Stimulated activated CD4-positive, alpha-beta T cell treated with anti-CD3 and anti-CD28 coated beads, Interleukin-15, amount 100 ng/mL, for 24 hours (primary cell): ENCODE results near the gene SGF29.
"Not testable (repeated sequence)": the region's sequence is repeated elsewhere in the genome, so short reads cannot be mapped to it uniquely, and the experiment has no call there.

Source experiments
- DNase-seq: peaks from one replicate; pipeline ENCODE4 v3.0.0-alpha.2; 2020

SGF29 gene

DNA sequence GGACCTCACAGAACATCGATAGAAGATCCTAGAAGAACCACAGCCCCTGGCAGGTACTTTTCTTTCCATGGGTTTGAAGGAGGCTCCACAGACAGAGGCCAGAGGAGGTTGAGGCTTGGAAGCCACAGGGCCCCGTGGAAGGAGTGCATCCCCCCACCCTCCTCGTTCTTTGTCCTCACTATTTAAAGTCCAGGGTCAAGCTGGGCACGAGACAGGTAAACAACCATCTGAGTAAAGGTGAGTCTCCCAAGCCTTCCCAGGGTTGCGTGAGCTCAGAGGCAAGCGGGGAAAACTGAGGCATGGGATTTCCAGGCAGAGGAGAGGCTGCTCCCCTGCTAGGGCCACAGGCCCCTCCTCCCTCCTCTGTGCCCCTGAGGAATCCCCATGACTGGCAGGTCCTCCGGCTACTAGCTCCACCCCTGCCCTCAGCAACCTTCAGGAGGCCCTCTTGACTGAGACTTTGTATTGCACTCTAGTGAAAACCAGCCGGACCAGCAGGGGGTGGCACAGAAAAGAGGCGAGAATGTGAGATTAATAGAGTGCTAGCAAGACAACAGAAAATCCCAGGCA lies 44.1 kb downstream of the SGF29 start:
- DNase-seq = no peak

DNA sequence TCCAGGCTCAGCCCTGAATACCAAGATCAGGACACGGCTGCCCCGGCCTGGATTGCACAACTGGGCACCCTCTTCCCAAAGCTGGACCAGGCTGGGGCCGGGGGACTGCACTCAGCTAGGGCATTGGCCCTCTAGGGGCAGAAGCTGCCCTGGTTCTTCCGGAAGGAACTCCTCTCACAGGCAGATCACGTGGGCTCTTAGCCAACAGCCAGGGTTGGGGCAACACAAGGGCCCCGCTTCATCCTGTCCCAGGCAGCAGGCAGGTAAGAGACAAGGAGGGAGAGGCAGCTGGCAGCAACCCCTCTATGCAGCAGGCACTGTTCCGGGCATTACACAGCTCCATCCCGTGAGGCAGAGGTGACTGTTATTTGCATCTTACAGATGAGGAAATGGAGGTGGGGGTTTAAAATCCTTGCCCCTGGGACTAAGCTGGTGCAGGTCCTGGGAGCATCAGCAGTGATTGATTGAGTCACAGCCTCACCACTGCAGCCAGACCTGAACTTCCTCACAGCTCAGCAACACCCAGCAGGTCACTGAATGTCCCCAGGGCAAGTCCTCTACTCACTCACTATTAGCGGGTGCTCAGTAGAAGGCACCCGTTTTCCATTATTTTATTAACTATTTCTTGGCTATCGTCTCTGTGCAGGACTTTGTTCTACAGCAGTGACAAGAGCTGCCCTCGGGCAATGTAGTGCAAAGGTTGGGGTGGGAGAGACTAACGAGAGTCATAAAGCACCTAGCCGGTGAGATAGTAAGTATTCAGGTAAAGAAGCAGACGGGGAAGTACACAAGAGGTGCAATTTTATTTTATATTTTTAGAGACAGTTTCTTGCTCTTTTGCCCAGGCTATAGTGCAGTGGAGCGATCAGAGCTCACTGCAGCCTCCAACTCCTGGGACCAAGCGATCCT lies 45.9 kb downstream of the SGF29 start:
- not testable (repeated sequence) for DNase-seq

DNA sequence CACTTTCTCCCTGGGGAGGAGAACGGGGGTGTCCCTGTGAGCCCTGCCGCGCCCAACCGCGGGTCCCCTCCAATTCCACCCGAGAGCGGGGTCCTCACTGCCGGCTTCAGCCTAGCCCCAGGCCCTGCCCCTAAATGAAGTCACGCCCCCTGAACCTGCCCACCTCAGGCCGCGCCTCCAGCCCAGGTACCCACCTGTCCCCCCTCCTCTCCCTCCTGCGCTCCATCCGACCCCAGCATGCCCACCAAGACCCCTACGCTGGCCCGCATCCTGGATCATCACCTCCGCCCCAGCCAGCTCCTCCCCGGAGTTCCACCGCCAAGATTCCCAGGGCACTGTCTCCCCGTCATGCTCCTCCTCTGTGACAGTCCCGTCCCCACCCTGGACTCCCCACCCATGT lies 47.2 kb downstream of the SGF29 start:
- DNase-seq = not testable (repeated sequence)

DNA sequence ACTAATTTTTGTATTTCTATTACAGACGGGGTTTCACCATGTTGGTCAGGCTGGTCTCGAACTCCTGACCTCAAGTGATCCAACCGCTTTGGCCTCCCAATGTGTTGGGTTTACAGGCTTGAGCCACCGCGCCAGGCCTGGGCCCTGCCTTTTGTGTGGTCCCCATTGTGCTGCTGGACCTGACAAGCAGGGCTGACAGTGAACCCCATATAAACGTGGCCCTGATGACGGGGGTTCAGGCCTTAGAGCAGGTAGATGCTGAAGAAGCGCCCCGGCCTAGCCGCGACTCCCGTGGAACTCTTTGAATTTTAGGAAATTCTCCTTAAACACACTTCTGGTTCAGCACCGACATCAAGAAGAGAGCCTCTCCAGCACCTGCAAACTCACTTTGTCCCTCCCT lies 47.9 kb downstream of the SGF29 start:
- not testable (repeated sequence) for DNase-seq

DNA sequence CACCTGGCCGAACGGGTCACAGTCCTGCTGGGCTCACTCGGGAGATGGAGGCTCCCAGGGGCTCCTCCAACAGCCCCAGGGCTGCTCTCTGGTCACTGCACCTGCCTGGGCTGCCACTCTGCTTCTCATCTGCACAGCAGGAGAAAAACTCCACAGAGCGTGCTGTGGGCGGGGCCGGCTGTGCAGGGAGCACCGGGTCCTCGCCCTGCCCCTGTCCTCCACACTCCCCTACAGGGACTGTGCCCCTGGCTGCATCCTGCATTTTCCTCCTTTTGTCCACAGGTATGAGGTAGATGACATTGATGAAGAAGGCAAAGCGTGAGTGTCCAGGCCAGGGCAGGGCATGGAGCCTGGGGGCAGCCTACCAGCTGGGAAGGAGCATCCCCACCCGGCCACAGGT lies 48.3 kb downstream of the SGF29 start:
- not testable (repeated sequence) for DNase-seq

DNA sequence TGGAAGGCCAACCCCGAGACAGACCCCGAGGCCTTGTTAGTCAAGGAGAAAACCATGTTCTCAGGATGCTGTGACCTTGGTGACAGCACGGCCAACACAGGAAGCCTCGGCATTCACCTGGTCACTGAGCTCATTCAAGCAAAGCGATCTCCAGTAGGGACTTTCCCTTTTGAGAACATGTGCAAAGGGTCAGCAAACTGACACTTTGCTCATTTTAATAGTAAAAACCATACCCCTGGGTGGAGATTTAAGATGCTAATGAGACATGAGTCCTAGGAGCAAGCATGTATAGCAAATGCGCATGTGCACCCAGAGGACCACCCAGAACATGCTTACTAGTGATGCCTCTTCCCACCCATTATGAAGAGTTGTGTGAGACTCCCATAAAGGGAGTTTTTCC lies 48.8 kb downstream of the SGF29 start:
- no peak for DNase-seq

DNA sequence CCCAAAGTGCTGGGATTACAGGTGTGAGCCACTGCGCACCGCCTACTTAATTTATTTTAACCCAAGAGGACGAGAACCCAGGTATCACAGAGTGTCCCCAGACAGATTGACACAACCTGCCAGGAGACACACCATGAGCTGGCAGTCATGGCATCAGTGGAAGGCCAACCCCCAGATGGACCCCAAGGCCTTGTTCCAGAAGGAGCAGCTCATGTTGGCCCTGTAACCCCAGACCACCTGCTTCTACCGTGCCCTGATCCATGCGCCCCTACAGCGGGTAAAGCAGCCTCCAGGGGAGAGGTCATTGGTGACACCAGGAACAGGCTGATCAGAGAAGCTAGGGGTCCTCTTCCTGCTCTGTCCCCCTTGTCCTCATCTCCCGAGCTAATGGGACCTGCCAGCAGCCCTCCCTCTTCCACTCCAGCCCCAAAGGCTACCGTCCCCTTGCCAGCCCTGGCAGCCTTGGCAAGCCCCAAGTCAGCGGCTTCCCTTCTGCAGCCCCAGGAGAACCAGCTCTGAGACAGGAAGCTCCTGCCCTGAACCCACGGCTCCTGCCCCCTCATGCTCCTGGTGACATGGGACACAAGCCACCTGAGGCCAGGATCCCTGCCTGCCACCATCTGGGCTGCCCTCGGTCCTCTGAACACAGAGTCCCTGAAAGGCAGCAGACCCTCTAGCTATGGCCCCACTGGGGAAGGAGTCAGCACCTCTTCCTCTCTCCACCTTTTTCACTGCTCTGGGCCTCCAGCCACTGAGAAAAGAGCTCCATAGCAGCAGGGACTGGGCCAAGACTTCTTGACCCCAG lies 49.9 kb downstream of the SGF29 start:
- no peak for DNase-seq

DNA sequence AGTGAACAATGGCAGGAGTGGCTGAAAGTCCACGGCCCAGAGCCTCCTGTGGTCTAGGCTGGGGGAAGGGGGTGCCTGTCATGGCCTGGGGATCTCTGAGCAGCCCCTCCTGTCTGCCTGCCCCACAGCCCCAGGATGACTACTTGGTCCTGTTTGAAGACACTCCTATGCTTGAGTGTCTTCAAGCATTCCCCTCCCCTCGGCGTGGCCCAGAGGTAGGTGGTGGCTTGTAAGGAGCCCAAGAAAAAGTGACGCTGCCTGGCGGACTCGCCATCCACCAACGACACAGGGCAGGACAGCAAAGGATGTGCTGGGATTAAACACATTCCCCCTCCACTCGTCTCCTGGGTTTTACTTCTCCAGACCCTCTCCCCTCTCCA lies 50.5 kb downstream of the SGF29 start:
- no peak for DNase-seq

DNA sequence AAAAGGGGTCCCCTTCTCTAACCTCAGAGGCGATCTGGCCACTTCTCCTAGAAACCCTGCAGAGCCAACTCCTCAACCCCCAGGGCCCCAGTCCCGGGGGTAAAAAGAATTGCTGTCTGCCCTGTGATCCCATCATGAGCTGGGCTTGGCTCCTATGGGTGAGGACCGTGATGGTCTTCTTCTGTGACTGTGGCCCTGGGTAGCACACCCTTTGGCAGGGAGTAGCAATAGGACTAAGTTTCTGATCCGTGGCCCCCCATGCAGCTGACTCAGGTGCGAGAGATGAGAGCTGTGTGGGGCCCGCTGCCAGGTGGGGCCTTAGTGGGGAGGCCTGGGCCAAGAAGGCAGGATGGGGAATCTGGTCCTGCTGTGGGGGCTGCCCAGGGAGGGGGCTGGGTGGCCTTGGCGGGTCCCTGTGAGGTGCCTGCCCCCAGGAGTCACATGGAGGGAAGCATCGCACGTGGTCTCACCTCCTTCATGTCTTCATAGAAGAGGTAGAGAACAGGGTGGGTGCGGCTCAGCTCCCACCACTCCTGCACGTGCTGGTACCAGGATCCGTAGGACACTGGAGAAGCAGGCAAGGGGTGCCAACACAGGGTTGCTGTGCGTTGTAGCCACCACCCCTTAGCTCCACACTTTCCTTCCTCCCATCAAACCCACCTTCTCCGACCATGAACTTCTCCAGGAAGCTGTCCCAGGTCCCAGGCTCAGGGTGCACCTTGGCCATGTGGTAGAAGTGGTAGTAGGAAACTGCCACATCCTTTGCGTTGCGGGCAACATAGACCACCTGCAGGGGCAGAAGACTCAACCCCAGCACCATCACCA lies 52.8 kb downstream of the SGF29 start:
- DNase-seq = no peak

DNA sequence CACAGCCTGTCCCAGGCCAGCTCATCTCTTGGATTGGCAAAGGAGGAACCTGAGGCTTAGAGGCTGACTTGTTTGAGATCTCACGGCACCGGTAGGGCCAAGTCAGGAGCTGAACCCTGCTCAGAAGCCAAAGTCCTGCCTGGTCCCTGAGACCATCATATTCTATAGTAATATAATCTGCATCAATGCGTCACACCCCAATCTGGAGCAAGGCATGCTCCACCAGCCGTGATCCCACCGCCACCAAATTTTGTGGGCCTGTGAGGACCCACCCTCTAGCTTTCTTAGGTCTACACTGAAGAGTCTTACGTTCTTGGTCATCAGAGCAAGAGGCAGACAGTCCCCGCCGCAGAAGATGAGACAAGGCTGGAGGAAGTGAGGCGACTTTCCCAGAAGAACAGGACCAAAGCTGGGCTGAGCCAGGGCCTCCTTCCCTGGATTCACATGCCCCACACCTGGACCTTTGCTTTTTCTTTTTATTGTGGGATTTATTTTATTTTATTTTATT lies 53.5 kb downstream of the SGF29 start:
- DNase-seq = no peak

DNA sequence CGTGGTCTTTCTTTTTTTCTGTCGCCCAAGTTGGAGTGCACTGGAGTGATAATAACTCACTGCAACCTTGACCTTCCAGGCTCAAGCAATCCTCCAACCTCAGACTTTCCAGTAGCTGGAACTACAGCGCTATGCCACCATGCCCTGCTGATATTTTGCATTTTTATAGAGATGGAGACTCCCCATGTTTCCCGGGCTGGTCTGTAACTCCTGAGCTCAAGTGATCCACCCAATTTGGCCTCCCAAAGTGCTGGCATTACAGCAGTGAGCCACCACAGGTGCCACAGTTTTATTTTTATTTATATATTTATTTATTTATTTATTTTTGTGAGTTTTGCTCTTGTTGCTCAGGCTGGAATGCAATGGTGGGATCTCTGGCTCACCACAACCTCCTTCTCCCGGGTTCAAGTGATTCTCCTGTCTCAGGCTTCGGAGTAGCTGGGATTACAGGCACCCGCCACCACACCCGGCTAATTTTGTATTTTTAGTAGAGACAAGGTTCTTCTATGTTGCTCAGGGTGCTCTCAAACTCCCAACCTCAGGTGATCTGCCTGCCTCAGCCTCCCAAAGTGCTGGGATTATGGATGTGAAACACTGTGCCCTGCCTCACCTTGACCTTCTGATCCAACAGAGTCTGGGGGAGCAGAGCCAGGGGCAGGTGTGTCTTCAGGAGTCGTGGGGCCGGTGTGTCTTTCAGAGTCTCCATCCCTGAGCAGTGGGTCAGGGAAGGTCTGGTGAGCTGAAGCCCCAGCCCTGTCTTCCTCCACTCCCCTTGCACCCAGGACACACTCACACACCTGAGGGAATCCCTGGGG lies 54.2 kb downstream of the SGF29 start:
- DNase-seq = not testable (repeated sequence)

DNA sequence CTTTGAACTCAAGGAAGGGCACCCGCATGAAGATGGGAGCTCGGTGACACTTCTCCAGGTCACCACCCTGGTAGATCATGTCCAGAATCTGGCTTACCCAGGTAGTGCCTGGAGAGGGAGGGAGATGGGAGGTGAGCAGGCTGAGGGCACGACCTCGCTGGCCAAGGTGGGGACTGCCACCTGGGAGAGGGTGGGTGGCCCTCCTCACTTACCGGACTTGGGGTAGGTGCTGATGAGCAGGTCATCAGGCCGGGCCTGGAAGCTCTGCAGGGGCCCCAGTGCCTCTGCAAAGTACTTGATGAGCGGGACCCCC lies 54.7 kb downstream of the SGF29 start:
- DNase-seq = not testable (repeated sequence)

DNA sequence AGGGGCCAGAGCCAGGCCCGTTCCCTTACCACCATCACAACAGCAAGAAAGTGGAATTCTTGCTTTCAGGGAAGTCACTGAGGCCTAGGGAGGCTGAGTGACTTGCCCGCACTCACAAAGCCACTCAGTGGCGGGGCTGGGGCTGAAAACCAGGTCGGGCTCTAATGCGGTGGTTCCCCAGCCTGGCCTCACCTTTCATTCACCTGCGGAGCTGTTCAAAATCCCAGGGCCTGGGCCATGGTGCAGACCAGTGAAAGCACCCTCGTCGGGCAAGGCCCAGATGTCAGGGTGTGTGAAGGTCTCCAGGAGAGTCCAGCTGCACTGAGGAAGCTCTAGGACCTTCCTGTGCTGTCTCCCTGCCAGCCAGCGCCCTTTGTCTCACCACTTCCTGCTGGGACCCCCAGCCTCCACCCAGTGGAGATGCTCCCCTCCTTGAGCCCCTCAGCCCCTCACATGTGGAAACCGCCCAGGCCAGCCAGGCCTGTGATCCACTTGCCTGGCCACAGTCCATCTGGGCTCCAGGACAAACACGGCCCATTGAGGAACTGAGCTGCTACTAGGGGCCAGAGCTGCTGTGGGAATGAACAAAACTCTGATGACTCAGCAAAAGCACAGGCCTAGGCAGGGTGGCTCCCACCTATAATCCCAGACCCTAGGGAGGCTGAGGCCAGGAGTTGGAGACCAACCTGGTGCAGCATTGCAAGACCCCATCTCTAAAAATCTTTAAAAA lies 55.3 kb downstream of the SGF29 start:
- not testable (repeated sequence) for DNase-seq

DNA sequence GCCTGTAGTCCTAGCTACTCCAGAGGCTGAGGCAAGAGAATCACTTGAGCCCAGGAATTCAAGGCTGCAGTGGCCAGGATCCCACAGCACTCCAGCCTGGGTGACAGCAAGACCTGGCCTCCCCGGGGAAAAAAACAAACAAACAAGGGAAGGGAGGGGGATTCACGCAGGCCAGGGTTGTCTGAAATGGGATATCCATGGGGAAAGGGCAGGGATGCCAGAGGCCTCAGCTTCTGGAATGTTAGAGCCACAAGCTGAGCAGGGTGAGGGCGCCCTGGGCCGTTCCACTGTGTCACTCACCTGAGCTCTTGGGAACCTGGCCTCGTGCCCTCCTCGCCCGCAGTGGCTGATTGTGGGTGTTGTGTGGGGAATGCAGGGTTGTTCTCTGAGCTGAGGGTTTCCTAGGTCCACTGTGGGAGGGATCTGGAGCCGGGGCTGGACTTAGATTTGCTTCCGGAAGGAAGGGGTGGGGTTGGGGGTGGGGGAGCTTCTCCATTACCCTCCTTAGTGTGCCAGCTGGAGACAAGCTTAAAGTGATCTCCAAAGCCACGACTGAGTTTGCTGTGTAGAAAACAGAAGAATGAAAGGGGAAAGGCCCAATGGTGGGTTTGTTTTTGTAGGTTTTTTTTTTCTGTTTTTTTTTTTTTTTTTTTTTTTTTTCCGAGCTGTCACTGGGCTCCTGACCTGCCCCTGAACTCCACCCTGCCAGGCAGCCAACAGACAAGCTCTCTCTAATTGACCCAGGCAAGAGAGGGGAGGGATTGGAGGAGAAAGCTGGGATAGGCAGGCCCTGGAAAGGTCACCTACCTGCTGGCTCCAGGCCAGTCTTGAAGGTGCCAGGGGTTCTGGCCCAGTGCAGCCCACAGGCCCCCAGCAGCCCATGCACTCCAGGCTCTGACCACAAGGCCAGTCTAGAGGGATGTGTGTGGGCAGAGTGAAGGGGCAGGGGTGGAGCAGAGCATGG lies 56.2 kb downstream of the SGF29 start, which contains the start of gene SULT1A1:
Gene SULT1A1 (minus strand): TSS at position 414 of the 964 bp plus-strand sequence. CDS start 1,189 bp downstream, outside the sequence.
- DNase-seq = no peak

DNA sequence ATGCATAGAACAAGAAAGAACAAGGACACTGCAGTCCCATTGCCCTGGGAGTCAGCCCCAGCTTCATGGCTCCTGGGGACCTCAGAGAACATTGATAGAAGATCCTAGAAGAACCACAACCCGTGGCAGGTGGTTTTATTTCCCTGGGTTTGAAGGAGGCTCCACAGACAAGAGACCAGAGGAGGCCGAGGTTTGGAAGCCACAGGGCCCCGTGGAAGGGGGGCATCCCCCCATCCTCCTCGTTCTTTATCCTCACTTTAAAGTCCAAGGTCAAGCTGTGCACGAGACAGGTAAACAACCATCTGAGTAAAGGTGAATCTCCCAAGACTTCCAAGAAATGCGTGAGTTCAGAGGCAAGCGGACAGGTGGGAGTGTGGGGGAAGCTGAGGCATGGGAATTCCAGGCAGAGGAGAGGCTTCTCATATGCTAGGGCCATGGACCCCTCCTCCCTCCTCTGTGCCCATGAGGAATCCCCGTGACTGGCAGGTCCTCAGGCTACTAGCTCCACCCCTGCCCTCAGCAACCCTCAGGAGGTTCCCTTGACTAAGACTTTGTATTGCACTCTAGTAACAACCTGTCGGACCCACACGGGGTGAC lies 57.0 kb downstream of the SGF29 start:
- no peak for DNase-seq

DNA sequence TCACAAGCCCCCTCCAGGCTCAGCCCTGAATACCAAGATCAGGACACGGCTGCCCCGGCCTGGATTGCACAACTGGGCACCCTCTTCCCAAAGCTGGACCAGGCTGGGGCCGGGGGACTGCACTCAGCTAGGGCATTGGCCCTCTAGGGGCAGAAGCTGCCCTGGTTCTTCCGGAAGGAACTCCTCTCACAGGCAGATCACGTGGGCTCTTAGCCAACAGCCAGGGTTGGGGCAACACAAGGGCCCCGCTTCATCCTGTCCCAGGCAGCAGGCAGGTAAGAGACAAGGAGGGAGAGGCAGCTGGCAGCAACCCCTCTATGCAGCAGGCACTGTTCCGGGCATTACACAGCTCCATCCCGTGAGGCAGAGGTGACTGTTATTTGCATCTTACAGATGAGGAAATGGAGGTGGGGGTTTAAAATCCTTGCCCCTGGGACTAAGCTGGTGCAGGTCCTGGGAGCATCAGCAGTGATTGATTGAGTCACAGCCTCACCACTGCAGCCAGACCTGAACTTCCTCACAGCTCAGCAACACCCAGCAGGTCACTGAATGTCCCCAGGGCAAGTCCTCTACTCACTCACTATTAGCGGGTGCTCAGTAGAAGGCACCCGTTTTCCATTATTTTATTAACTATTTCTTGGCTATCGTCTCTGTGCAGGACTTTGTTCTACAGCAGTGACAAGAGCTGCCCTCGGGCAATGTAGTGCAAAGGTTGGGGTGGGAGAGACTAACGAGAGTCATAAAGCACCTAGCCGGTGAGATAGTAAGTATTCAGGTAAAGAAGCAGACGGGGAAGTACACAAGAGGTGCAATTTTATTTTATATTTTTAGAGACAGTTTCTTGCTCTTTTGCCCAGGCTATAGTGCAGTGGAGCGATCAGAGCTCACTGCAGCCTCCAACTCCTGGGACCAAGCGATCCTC lies 58.9 kb downstream of the SGF29 start:
- DNase-seq = not testable (repeated sequence)

DNA sequence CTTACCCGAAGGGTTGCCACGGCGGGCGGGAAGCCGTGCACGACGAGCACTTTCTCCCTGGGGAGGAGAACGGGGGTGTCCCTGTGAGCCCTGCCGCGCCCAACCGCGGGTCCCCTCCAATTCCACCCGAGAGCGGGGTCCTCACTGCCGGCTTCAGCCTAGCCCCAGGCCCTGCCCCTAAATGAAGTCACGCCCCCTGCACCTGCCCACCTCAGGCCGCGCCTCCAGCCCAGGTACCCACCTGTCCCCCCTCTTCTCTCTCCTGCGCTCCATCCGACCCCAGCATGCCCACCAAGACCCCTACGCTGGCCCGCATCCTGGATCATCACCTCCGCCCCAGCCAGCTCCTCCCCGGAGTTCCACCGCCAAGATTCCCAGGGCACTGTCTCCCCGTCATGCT lies 60.2 kb downstream of the SGF29 start:
- not testable (repeated sequence) for DNase-seq

DNA sequence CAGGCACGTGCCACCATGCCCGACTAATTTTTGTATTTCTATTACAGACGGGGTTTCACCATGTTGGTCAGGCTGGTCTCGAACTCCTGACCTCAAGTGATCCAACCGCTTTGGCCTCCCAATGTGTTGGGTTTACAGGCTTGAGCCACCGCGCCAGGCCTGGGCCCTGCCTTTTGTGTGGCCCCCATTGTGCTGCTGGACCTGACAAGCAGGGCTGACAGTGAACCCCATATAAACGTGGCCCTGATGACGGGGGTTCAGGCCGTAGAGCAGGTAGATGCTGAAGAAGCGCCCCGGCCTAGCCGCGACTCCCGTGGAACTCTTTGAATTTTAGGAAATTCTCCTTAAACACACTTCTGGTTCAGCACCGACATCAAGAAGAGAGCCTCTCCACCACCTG lies 60.8 kb downstream of the SGF29 start:
- DNase-seq = not testable (repeated sequence)
